HepG2 (cell line): ENCODE data around the gene INAFM1. TPM values are rescaled to one million over a fixed set of nuclear protein-coding genes. Genes with fewer than 3 reads are reported as not detected.

ENCODE experiments used
- CBFB ChIP-seq: sonication (generic); formaldehyde crosslinking; IDR thresholded peaks from 2 replicates; pipeline ENCODE4 v1.4.0; 2020; ENCODE audit warnings: missing genetic modification reagents
- CBX1 ChIP-seq: IDR thresholded peaks from one replicate; pipeline ENCODE4 v1.6.1; 2016; ENCODE audit warnings: antibody characterized with exemption, low read depth
- ISL2 ChIP-seq: sonication (generic); formaldehyde crosslinking; IDR thresholded peaks from 2 replicates; pipeline ENCODE4 v1.5.0; 2020; ENCODE audit warnings: missing genetic modification reagents
- MAFF ChIP-seq: IDR thresholded peaks from 2 replicates; pipeline ENCODE4 v1.6.1; 2011; ENCODE audit warnings: low read depth, low read length, improper control_type of control experiment
- MBD4 ChIP-seq: IDR thresholded peaks from 2 replicates; pipeline ENCODE4 v1.6.1; 2012; ENCODE audit warnings: low read length, inconsistent platforms, borderline replicate concordance
- NR2F2 ChIP-seq: IDR thresholded peaks from 2 replicates; pipeline ENCODE4 v1.6.1; 2012; ENCODE audit warnings: low read depth, inconsistent platforms, borderline replicate concordance
- PTBP1 ChIP-seq: fragments of 200-400 bp; formaldehyde crosslinking; IDR thresholded peaks from 2 replicates; pipeline ENCODE4 v1.6.1; 2018; ENCODE audit warnings: low read length, low read depth; ENCODE audit not compliant: poor library complexity, severe bottlenecking
- SALL2 ChIP-seq: sonication (generic); formaldehyde crosslinking; IDR thresholded peaks from 2 replicates; pipeline ENCODE4 v1.8.1; 2023; ENCODE audit warnings: mild to moderate bottlenecking, missing genetic modification reagents, inconsistent platforms
- SIX4 ChIP-seq: sonication (generic); formaldehyde crosslinking; IDR thresholded peaks from 2 replicates; pipeline ENCODE4 v1.4.0; 2020; ENCODE audit warnings: missing genetic modification reagents
- SP2 ChIP-seq: sonication (generic); formaldehyde crosslinking; IDR thresholded peaks from 2 replicates; pipeline ENCODE4 v1.5.1; 2020; ENCODE audit warnings: mild to moderate bottlenecking, missing genetic modification reagents
- SP5 ChIP-seq: IDR thresholded peaks from 2 replicates; pipeline ENCODE4 v1.6.1; 2016; ENCODE audit warnings: low read depth, borderline replicate concordance
- SRF ChIP-seq: IDR thresholded peaks from 2 replicates; pipeline ENCODE4 v1.6.1; 2011; ENCODE audit warnings: mild to moderate bottlenecking, low read depth, low read length, moderate library complexity
- SRY ChIP-seq: sonication (generic); formaldehyde crosslinking; IDR thresholded peaks from 2 replicates; pipeline ENCODE4 v1.8.0; 2022; ENCODE audit warnings: mild to moderate bottlenecking, missing genetic modification reagents
- TCF12 ChIP-seq, 2 experiments: fragments of 450-650 bp in 1 of 2; sonication (generic) in 1 of 2; formaldehyde crosslinking in 1 of 2; IDR thresholded peaks; 2 replicates each; pipeline versions ENCODE4 v1.6.1 to v1.8.0; 2017 to 2022; ENCODE audit warnings: antibody characterized with exemption in 1 of 2, mild to moderate bottlenecking in 1 of 2, missing genetic modification reagents in 1 of 2, moderate library complexity in 1 of 2
- ZNF546 ChIP-seq: sonication (generic); formaldehyde crosslinking; conservative IDR thresholded peaks from 2 replicates; pipeline ENCODE4 v1.8.1; 2023; ENCODE audit warnings: mild to moderate bottlenecking, missing genetic modification reagents
- ZNF616 ChIP-seq: sonication (generic); formaldehyde crosslinking; IDR thresholded peaks from 2 replicates; pipeline ENCODE4 v1.5.0; 2020; ENCODE audit warnings: low read depth, mild to moderate bottlenecking, missing genetic modification reagents
- ZNF720 ChIP-seq: sonication (generic); formaldehyde crosslinking; IDR thresholded peaks from 2 replicates; pipeline ENCODE4 v1.4.0; 2020; ENCODE audit warnings: missing genetic modification reagents
- ZNF768 ChIP-seq: sonication (generic); formaldehyde crosslinking; IDR thresholded peaks from 2 replicates; pipeline ENCODE4 v1.4.0; 2020; ENCODE audit warnings: missing genetic modification reagents
- ZNF777 ChIP-seq: sonication (generic); formaldehyde crosslinking; IDR thresholded peaks from 2 replicates; pipeline ENCODE4 v1.4.0; 2020; ENCODE audit warnings: missing genetic modification reagents
- ZNF883 ChIP-seq: sonication (generic); formaldehyde crosslinking; IDR thresholded peaks from 2 replicates; pipeline ENCODE4 v1.5.1; 2020; ENCODE audit warnings: mild to moderate bottlenecking, missing genetic modification reagents; ENCODE audit errors: not compliant biosample characterization
- ZSCAN20 ChIP-seq: sonication (generic); formaldehyde crosslinking; IDR thresholded peaks from 2 replicates; pipeline ENCODE4 v1.4.0; 2020; ENCODE audit warnings: missing genetic modification reagents, mild to moderate bottlenecking, borderline replicate concordance
- ZSCAN30 ChIP-seq: sonication (generic); formaldehyde crosslinking; IDR thresholded peaks from 2 replicates; pipeline ENCODE4 v1.5.0; 2020; ENCODE audit warnings: mild to moderate bottlenecking, missing genetic modification reagents
- polyA plus RNA-seq, 8 experiments: library from polyadenylated mRNA; depleted of rRNA in 3 of 8; stranded (reverse) in 7 of 8; unstranded in 1 of 8; fragments of >200 nt; fragmentation: Illumina TruSeq in 4 of 8; extraction: Trizol in 4 of 8; gene quantifications; 2 replicates each; pipeline versions ENCODE4 v1.2.1 to v1.2.3, GENCODE V29; 2011 to 2016; ENCODE audit warnings: low read depth in 4 of 8, missing spikeins in 1 of 8, mixed read lengths in 1 of 8; ENCODE audit not compliant: insufficient read depth in 1 of 8
- total RNA-seq, 5 experiments: library from RNA; depleted of rRNA; stranded (reverse); fragments of >200 nt; fragmentation: Illumina TruSeq; extraction: Trizol; gene quantifications; 2 replicates each; pipeline ENCODE4 v1.2.3, GENCODE V29; 2016; ENCODE audit warnings: low read depth in 1 of 5
- TF ChIP-seq, protein P1 (sequence below): sonication (generic); formaldehyde crosslinking; IDR thresholded peaks from 2 replicates; pipeline ENCODE4 v1.8.0; 2022; ENCODE audit warnings: mild to moderate bottlenecking, missing genetic modification reagents; ENCODE audit not compliant: insufficient replicate concordance
- TF ChIP-seq, protein P2 (sequence below): sonication (generic); formaldehyde crosslinking; conservative IDR thresholded peaks from 2 replicates; pipeline ENCODE4 v1.4.0; 2020; ENCODE audit warnings: missing genetic modification reagents
- TF ChIP-seq, protein P3 (sequence below): sonication (generic); formaldehyde crosslinking; IDR thresholded peaks from 2 replicates; pipeline ENCODE4 v1.5.0; 2020; ENCODE audit warnings: mild to moderate bottlenecking, missing genetic modification reagents

The INAFM1 gene
- total and polyA plus RNA-seq, 2 of the 13 experiments (the other 11 are each of a cell fraction or from before 2014, with no cell fraction given): 0.88 to 1.9 TPM

DNA sequence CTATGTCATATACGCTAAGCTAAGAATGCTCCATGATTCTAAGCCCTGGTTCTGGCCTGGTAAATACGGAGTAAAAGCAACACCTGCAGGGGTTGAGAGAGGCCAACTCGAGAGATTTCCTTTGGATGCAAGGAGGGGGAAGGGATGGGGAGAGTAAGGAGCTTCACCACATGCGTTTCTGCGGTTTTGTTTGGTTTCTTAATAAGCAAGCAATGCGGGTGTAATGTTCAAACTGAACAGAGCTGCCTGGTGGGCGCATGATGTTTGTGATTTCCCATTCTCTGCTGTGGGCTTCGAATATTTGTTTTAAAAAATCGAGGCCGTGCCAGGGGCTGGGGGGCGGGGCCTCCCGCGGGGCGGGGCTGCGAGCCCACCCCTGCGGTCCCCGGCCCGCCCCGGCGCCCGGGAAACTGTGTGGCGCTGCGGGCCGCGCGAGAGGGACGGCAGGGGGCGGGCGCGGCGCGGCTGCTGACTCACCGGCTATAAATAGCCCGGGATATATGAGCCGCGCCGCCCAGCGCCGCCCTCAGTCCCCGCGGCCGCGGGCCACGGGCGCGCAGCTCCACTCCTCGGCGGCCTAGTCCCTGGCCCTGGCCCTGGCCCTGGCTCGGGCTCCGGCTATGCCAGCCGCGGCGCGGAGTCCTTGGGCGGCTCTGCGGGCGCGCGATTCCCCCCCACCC, 48.8 kb upstream of the INAFM1 start (continued):
- TF ChIP-seq, protein P1, sequence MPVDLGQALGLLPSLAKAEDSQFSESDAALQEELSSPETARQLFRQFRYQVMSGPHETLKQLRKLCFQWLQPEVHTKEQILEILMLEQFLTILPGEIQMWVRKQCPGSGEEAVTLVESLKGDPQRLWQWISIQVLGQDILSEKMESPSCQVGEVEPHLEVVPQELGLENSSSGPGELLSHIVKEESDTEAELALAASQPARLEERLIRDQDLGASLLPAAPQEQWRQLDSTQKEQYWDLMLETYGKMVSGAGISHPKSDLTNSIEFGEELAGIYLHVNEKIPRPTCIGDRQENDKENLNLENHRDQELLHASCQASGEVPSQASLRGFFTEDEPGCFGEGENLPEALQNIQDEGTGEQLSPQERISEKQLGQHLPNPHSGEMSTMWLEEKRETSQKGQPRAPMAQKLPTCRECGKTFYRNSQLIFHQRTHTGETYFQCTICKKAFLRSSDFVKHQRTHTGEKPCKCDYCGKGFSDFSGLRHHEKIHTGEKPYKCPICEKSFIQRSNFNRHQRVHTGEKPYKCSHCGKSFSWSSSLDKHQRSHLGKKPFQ (CRISPR knock-in tag): peak; percentile 89
- TF ChIP-seq MBD4: no peak
- no peak for TF ChIP-seq TCF12 (IDR thresholded peaks at IDR 0.05)
- no peak; the same call in 1 of the 2 replicates for TF ChIP-seq TCF12 (CRISPR knock-in tag; IDR thresholded peaks at IDR 0.05)
- peak; percentile 28; the same call in 1 of the 2 replicates for TF ChIP-seq SIX4
- peak; percentile 94; the same call in 1 of the 2 replicates for TF ChIP-seq SRY
- TF ChIP-seq ISL2 (CRISPR knock-in tag): peak; percentile 73
- no peak for TF ChIP-seq PTBP1
- TF ChIP-seq ZSCAN20: peak; percentile 77; the same call in 1 of the 2 replicates
- TF ChIP-seq ZNF883 (CRISPR knock-in tag): no peak
- TF ChIP-seq, protein P2, sequence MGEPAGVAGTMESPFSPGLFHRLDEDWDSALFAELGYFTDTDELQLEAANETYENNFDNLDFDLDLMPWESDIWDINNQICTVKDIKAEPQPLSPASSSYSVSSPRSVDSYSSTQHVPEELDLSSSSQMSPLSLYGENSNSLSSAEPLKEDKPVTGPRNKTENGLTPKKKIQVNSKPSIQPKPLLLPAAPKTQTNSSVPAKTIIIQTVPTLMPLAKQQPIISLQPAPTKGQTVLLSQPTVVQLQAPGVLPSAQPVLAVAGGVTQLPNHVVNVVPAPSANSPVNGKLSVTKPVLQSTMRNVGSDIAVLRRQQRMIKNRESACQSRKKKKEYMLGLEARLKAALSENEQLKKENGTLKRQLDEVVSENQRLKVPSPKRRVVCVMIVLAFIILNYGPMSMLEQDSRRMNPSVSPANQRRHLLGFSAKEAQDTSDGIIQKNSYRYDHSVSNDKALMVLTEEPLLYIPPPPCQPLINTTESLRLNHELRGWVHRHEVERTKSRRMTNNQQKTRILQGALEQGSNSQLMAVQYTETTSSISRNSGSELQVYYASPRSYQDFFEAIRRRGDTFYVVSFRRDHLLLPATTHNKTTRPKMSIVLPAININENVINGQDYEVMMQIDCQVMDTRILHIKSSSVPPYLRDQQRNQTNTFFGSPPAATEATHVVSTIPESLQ: peak; percentile 55; the same call in 1 of the 2 replicates
- peak; percentile 81 for TF ChIP-seq ZNF768 (CRISPR knock-in tag)
- peak; percentile 57; the same call in 1 of the 2 replicates for TF ChIP-seq ZNF616
- peak; percentile 50; the same call in 1 of the 2 replicates for TF ChIP-seq ZNF777 (CRISPR knock-in tag)
- 0 out of 2 replicates have a peak, but pooled peaks have one; percentile 7 for TF ChIP-seq CBFB
- TF ChIP-seq SALL2: peak; percentile 89
- TF ChIP-seq SP2 (CRISPR knock-in tag): no peak; the same call in 1 of the 2 replicates
- no peak for TF ChIP-seq SRF
- TF ChIP-seq CBX1: peak; percentile 95
- TF ChIP-seq, protein P3, sequence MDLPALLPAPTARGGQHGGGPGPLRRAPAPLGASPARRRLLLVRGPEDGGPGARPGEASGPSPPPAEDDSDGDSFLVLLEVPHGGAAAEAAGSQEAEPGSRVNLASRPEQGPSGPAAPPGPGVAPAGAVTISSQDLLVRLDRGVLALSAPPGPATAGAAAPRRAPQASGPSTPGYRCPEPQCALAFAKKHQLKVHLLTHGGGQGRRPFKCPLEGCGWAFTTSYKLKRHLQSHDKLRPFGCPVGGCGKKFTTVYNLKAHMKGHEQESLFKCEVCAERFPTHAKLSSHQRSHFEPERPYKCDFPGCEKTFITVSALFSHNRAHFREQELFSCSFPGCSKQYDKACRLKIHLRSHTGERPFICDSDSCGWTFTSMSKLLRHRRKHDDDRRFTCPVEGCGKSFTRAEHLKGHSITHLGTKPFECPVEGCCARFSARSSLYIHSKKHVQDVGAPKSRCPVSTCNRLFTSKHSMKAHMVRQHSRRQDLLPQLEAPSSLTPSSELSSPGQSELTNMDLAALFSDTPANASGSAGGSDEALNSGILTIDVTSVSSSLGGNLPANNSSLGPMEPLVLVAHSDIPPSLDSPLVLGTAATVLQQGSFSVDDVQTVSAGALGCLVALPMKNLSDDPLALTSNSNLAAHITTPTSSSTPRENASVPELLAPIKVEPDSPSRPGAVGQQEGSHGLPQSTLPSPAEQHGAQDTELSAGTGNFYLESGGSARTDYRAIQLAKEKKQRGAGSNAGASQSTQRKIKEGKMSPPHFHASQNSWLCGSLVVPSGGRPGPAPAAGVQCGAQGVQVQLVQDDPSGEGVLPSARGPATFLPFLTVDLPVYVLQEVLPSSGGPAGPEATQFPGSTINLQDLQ: peak; percentile 92
- no peak for TF ChIP-seq MAFF
- no peak for TF ChIP-seq NR2F2
- TF ChIP-seq ZNF546: 0 out of 2 replicates have a peak, but pooled peaks have one; percentile 47
- peak; percentile 64 for TF ChIP-seq SP5
- TF ChIP-seq ZSCAN30 (CRISPR knock-in tag): no peak
- TF ChIP-seq ZNF720 (CRISPR knock-in tag): no peak
